GM18499 (cell line): Measurements from ENCODE around the gene SAT2.

Experiments used
- ATAC-seq: cut with Tn5 transposase; IDR thresholded peaks from one replicate; pipeline ENCODE4 v1.9.1; 2021; ENCODE audit warnings: moderate number of reproducible peaks; ENCODE audit not compliant: insufficient read depth, unreplicated experiment

Gene SAT2

GRCh38 chr17:7577327-7578199 lies 50.1 kb downstream of the SAT2 start:
- no peak for ATAC-seq

- no peak for ATAC-seq
These were observed 51.1 kb downstream of the SAT2 start for GRCh38 chr17:7576432-7576937.
